ENCODE data around the gene SPDYC. TPM values are rescaled to one million over a fixed set of nuclear protein-coding genes. Genes with fewer than 3 reads are reported as not detected.

The SPDYC gene
- total RNA-seq, 1 experiment from 2014 or later: 1.2 TPM

GRCh38 chr11:65186701-65187100 lies 16.7 kb downstream of the SPDYC start:
- ATAC-seq (no peak), DNase-seq (ENCODE audit: low read depth, low spot score) (no peak)
- Histone ChIP-seq H3K9me3 (ENCODE audit: control insufficient read depth in 1 of 2, insufficient read depth in 1 of 2, low read depth in 1 of 2, low read length in 2 of 2) (no peaks in the 10 kb centered on the region), H2AFZ (ENCODE audit: low read depth, low read length, poor library complexity, severe bottlenecking) (no peak overlapping the region), H3K4me3 (replicated peaks in 1 of 2; ENCODE audit: low read depth in 1 of 2, low read length in 2 of 2) (no peak overlapping the region), H3K36me3 (ENCODE audit: control insufficient read depth in 1 of 2, insufficient read depth in 2 of 2, low read length in 2 of 2) (peaks cover 22 to 47% of the 10 kb centered on the region in 2 experiments; a peak in 3 of 4 replicates), H4K20me1 (ENCODE audit: insufficient read depth) (no peaks in the 10 kb centered on the region), H3K79me2 (ENCODE audit: insufficient read depth, low read length) (peaks cover 51% of the 10 kb centered on the region), H3K9ac (ENCODE audit: low read length) (no peak overlapping the region), H3K27me3 (ENCODE audit: insufficient read depth, low read length) (no peaks in the 10 kb centered on the region), H3K4me1 (ENCODE audit: control insufficient read depth in 1 of 2, insufficient read depth in 2 of 2, low read length in 2 of 2) (peaks cover 14 to 24% of the 10 kb centered on the region in 2 experiments), H3K27ac (ENCODE audit: low read depth, low read length) (no peak overlapping the region), H3K9me2 (ENCODE audit: insufficient read depth) (no peaks in the 10 kb centered on the region), H3K4me2 (ENCODE audit: low read length) (no peak overlapping the region)
- CTCF ChIA-PET: no interaction called here
- RAD21 ChIA-PET (ENCODE audit: low non-redundant PET in 1 of 2, low total read pairs in 2 of 2, uncharacterized antibody in 2 of 2, unreplicated experiment in 2 of 2): no interaction called here
- TF ChIP-seq, protein P1, sequence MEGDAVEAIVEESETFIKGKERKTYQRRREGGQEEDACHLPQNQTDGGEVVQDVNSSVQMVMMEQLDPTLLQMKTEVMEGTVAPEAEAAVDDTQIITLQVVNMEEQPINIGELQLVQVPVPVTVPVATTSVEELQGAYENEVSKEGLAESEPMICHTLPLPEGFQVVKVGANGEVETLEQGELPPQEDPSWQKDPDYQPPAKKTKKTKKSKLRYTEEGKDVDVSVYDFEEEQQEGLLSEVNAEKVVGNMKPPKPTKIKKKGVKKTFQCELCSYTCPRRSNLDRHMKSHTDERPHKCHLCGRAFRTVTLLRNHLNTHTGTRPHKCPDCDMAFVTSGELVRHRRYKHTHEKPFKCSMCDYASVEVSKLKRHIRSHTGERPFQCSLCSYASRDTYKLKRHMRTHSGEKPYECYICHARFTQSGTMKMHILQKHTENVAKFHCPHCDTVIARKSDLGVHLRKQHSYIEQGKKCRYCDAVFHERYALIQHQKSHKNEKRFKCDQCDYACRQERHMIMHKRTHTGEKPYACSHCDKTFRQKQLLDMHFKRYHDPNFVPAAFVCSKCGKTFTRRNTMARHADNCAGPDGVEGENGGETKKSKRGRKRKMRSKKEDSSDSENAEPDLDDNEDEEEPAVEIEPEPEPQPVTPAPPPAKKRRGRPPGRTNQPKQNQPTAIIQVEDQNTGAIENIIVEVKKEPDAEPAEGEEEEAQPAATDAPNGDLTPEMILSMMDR (IDR thresholded peaks at IDR 0.05 in 2 of 3, conservative IDR thresholded peaks at IDR 0.05 in 1 of 3; ENCODE audit: borderline replicate concordance in 1 of 3, insufficient read depth in 1 of 3, low read depth in 2 of 3, low read length in 2 of 3): no peak
- TF ChIP-seq CEBPB (IDR thresholded peaks at IDR 0.05; ENCODE audit: low read depth) (no peak), ATF3 (IDR thresholded peaks at IDR 0.05) (no peak), EGR1 (IDR thresholded peaks at IDR 0.05; ENCODE audit: low read depth) (no peak), REST (IDR thresholded peaks at IDR 0.05; ENCODE audit: low read depth) (no peak), FOSL1 (IDR thresholded peaks at IDR 0.05; ENCODE audit: low read depth) (no peak), YY1 (IDR thresholded peaks at IDR 0.05; ENCODE audit: extremely low read depth, insufficient replicate concordance, low read depth, low read length) (no peak), POLR2A (IDR thresholded peaks at IDR 0.05; ENCODE audit: borderline replicate concordance, extremely low read depth, insufficient read depth, insufficient read length) (no peak), ZFX (IDR thresholded peaks at IDR 0.05) (no peak), SRF (IDR thresholded peaks at IDR 0.05; ENCODE audit: low read depth) (no peak), CBX3 (IDR thresholded peaks at IDR 0.05; ENCODE audit: low read depth) (no peak), SP1 (IDR thresholded peaks at IDR 0.05; ENCODE audit: low read depth) (no peak), SIN3A (IDR thresholded peaks at IDR 0.05; ENCODE audit: low read depth) (no peak), JUND (IDR thresholded peaks at IDR 0.05) (no peak)
- TF ChIP-seq, protein P2, sequence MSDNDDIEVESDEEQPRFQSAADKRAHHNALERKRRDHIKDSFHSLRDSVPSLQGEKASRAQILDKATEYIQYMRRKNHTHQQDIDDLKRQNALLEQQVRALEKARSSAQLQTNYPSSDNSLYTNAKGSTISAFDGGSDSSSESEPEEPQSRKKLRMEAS (IDR thresholded peaks at IDR 0.05): no peak
- TF ChIP-seq, protein P3, sequence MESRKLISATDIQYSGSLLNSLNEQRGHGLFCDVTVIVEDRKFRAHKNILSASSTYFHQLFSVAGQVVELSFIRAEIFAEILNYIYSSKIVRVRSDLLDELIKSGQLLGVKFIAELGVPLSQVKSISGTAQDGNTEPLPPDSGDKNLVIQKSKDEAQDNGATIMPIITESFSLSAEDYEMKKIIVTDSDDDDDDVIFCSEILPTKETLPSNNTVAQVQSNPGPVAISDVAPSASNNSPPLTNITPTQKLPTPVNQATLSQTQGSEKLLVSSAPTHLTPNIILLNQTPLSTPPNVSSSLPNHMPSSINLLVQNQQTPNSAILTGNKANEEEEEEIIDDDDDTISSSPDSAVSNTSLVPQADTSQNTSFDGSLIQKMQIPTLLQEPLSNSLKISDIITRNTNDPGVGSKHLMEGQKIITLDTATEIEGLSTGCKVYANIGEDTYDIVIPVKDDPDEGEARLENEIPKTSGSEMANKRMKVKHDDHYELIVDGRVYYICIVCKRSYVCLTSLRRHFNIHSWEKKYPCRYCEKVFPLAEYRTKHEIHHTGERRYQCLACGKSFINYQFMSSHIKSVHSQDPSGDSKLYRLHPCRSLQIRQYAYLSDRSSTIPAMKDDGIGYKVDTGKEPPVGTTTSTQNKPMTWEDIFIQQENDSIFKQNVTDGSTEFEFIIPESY (IDR thresholded peaks at IDR 0.05; ENCODE audit: extremely low read depth, insufficient replicate concordance, low read length): no peak
- BruUV-seq (replicated peaks): no TSS peak
- POLR2A ChIA-PET: interaction anchor here (1.3 kb wide), 1 partner anchor 17 kb away, joined by 3 read pairs; the partner anchor contains the start of gene SPDYC
- intact Hi-C loops (cut with micrococcal nuclease): no loop called here

Measured in HCT116 (cell line).